K562 (cell line): Measurements from ENCODE around the gene SSH3. TPM values are rescaled to one million over a fixed set of nuclear protein-coding genes. Genes with fewer than 3 reads are reported as not detected.

ENCODE experiments used
- BACH1 ChIP-seq: fragments of 200-800 bp; sonication (Bioruptor generic); IDR thresholded peaks from 2 replicates; pipeline ENCODE4 v1.6.1; 2016; ENCODE audit warnings: missing genetic modification characterization, missing compliant biosample characterization
- CUX1 ChIP-seq: fragments of 200-800 bp; sonication (Bioruptor generic); IDR thresholded peaks from 2 replicates; pipeline ENCODE4 v1.6.1; 2016; ENCODE audit warnings: missing genetic modification characterization, missing compliant biosample characterization
- ESRRA ChIP-seq: fragments of 450-650 bp; IDR thresholded peaks from 2 replicates; pipeline ENCODE4 v1.6.1; 2014; ENCODE audit warnings: low read depth, mild to moderate bottlenecking, moderate library complexity, borderline replicate concordance
- GATA2 ChIP-seq: sonication (generic); formaldehyde crosslinking; IDR thresholded peaks from 2 replicates; pipeline ENCODE4 v1.4.0; 2020; ENCODE audit warnings: mild to moderate bottlenecking, missing genetic modification reagents
- IRF2 ChIP-seq: sonication (generic); formaldehyde crosslinking; IDR thresholded peaks from 2 replicates; pipeline ENCODE4 v1.8.1; 2022; ENCODE audit warnings: mild to moderate bottlenecking, missing genetic modification reagents
- NFXL1 ChIP-seq: fragments of 450-650 bp; formaldehyde crosslinking; IDR thresholded peaks from 2 replicates; pipeline ENCODE4 v1.4.0; 2021; ENCODE audit warnings: mild to moderate bottlenecking
- RBM39 ChIP-seq: fragments of 200-400 bp; formaldehyde crosslinking; optimal IDR thresholded peaks from 2 replicates; pipeline ENCODE3; 2018; ENCODE audit warnings: low read depth, low read length
- RUNX1 ChIP-seq: sonication (generic); IDR thresholded peaks from 2 replicates; pipeline ENCODE4 v1.6.1; 2016; ENCODE audit warnings: antibody characterized with exemption, low read depth
- SAFB ChIP-seq: fragments of 200-400 bp; formaldehyde crosslinking; IDR thresholded peaks from 2 replicates; pipeline ENCODE4 v1.6.1; 2017; ENCODE audit warnings: low read depth, low read length, borderline replicate concordance
- SMC3 ChIP-seq: conservative IDR thresholded peaks from 2 replicates; pipeline ENCODE4 v1.6.1; 2011; ENCODE audit warnings: low read depth, low read length, improper control_type of control experiment; ENCODE audit not compliant: insufficient read depth
- TEAD2 ChIP-seq: fragments of 450-650 bp; IDR thresholded peaks from 2 replicates; pipeline ENCODE4 v1.6.1; 2016; ENCODE audit warnings: missing genetic modification characterization, control low read depth, missing compliant biosample characterization
- THRA ChIP-seq: fragments of 450-650 bp; IDR thresholded peaks from 2 replicates; pipeline ENCODE4 v1.6.1; 2017; ENCODE audit warnings: mild to moderate bottlenecking, moderate library complexity
- ZNF184 ChIP-seq: sonication (generic); formaldehyde crosslinking; IDR thresholded peaks from 2 replicates; pipeline ENCODE4 v1.5.0; 2020; ENCODE audit warnings: missing genetic modification reagents
- ZNF224 ChIP-seq: sonication (generic); formaldehyde crosslinking; IDR thresholded peaks from 2 replicates; pipeline ENCODE4 v1.8.0; 2022; ENCODE audit warnings: mild to moderate bottlenecking, missing genetic modification reagents
- polyA plus RNA-seq, 8 experiments: library from polyadenylated mRNA; depleted of rRNA in 4 of 8; stranded (reverse) in 5 of 8; unstranded in 3 of 8; fragments of >200 nt; fragmentation: Nextera tagmentation in 2 of 8; fragmentation: Illumina TruSeq in 1 of 8; extraction: Ambion mirVana in 2 of 8; extraction: Trizol in 1 of 8; gene quantifications; 2 replicates each; pipeline versions ENCODE4 v1.2.1 to v1.2.3, GENCODE V29; 2011 to 2014; ENCODE audit warnings: inconsistent platforms in 1 of 8, missing spikeins in 1 of 8
- total RNA-seq, 7 experiments: library from RNA; depleted of rRNA in 6 of 7; stranded (reverse); fragments of >200 nt in 6 of 7; fragmentation: Illumina TruSeq in 2 of 7; extraction: Trizol in 2 of 7; gene quantifications; 2 replicates each; pipeline versions ENCODE4 v1.2.1 to v1.2.3, GENCODE V29; 2011 to 2021; ENCODE audit warnings: low replicate concordance in 1 of 7
- TF ChIP-seq, protein P1 (sequence below): conservative IDR thresholded peaks from 2 replicates; pipeline ENCODE4 v1.6.1; 2011; ENCODE audit warnings: low read depth, mild to moderate bottlenecking, low read length; ENCODE audit not compliant: control insufficient read depth
- TF ChIP-seq, protein P2 (sequence below): fragments of 450-650 bp; IDR thresholded peaks from 2 replicates; pipeline ENCODE4 v1.6.1; 2016; ENCODE audit warnings: missing biosample characterization, missing genetic modification characterization
- TF ChIP-seq, protein P3 (sequence below): sonication (generic); formaldehyde crosslinking; IDR thresholded peaks from 2 replicates; pipeline ENCODE4 v1.9.0; 2022; ENCODE audit warnings: mild to moderate bottlenecking, missing genetic modification reagents

Gene SSH3
- total and polyA plus RNA-seq, 9 of the 15 experiments (the other 6 are each of a cell fraction or from before 2014, with no cell fraction given): 0.07 to 1.0 (median 0.24) TPM; not detected in 3

- TF ChIP-seq THRA (no peak), ZNF224 (CRISPR knock-in tag) (no peak), GATA2 (CRISPR knock-in tag) (no peak), RUNX1 (no peak; the same call in 1 of the 2 replicates), ZNF184 (no peak), RBM39 (no peak), TEAD2 (tag) (no peak), SAFB (no peak), BACH1 (tag) (no peak), SMC3 (peak; percentile 96), ESRRA (peak; percentile 88), IRF2 (CRISPR knock-in tag) (no peak), NFXL1 (CRISPR knock-in tag) (no peak), CUX1 (CRISPR knock-in tag) (no peak)
- TF ChIP-seq, protein P1, sequence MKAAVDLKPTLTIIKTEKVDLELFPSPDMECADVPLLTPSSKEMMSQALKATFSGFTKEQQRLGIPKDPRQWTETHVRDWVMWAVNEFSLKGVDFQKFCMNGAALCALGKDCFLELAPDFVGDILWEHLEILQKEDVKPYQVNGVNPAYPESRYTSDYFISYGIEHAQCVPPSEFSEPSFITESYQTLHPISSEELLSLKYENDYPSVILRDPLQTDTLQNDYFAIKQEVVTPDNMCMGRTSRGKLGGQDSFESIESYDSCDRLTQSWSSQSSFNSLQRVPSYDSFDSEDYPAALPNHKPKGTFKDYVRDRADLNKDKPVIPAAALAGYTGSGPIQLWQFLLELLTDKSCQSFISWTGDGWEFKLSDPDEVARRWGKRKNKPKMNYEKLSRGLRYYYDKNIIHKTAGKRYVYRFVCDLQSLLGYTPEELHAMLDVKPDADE: peak; percentile 81; the same call in 1 of the 2 replicates
- TF ChIP-seq, protein P2, sequence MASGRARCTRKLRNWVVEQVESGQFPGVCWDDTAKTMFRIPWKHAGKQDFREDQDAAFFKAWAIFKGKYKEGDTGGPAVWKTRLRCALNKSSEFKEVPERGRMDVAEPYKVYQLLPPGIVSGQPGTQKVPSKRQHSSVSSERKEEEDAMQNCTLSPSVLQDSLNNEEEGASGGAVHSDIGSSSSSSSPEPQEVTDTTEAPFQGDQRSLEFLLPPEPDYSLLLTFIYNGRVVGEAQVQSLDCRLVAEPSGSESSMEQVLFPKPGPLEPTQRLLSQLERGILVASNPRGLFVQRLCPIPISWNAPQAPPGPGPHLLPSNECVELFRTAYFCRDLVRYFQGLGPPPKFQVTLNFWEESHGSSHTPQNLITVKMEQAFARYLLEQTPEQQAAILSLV (tag): no peak
- TF ChIP-seq, protein P3, sequence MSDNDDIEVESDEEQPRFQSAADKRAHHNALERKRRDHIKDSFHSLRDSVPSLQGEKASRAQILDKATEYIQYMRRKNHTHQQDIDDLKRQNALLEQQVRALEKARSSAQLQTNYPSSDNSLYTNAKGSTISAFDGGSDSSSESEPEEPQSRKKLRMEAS (CRISPR knock-in tag): peak; percentile 59
Measured at GRCh38 chr11:67317205-67317887, 14.0 kb downstream of the SSH3 start (continued).
